Ovary (tissue), 3 donors: Measurements from ENCODE around the gene CCR6.

Experiments
- CTCF ChIP-seq, 3 donors: fragments of 450-650 bp in 2 of 3; fragments of 200-600 bp in 1 of 3; IDR thresholded peaks; one replicate each; pipeline versions ENCODE4 v1.5.1 to v1.8.0; 2016 to 2022; ENCODE audit warnings: antibody characterized with exemption in 3 of 3, mild to moderate bottlenecking in 1 of 3
- EP300 ChIP-seq: sonication (generic); formaldehyde crosslinking; IDR thresholded peaks from one replicate; pipeline ENCODE4 v1.6.1; 2017; ENCODE audit warnings: antibody characterized with exemption
- donor health status: DM: no; HTN: no; CAD: no.

- TF ChIP-seq CTCF (IDR thresholded peaks at IDR 0.05) (no peak), EP300 (no peak)
Measured at GRCh38 chr6:167096991-167097390, 25.9 kb upstream of the CCR6 start.
